H1 (cell line): ENCODE results near the gene SPATA25. TPM values are rescaled to one million over a fixed set of nuclear protein-coding genes. Genes with fewer than 3 reads are reported as not detected.

Experiments used
- CTCF ChIA-PET: fragments of 300-600 bp; sonication (Branson Sonifier 250); formaldehyde crosslinking; loops from one replicate; lab custom pipeline; 2021; ENCODE audit not compliant: partially characterized antibody; lab: Charles Lee
- POLR2A ChIA-PET: fragments of 300-600 bp; sonication (Branson Sonifier 250); formaldehyde crosslinking; loops from one replicate; lab custom pipeline; 2021; ENCODE audit warnings: inconsistent platforms; ENCODE audit not compliant: partially characterized antibody; lab: Charles Lee
- DNase-seq, 2 experiments: peaks; one replicate each; pipeline versions ENCODE4 v3.0.0 to v3.0.0-alpha.2; 2010 to 2022; ENCODE audit warnings: low spot score in 2 of 2, low read depth in 1 of 2, mixed read lengths in 1 of 2
- FAIRE-seq: peaks from 2 replicates; lab custom pipeline; 2011; peaks lifted over from hg19 to GRCh38; lab: Jason Lieb, UNC
- H2AFZ ChIP-seq: 2 replicates; pipeline ENCODE4 v1.8.1; 2012; ENCODE audit warnings: low read length, inconsistent platforms
- H2AK5ac ChIP-seq: 2 replicates; pipeline ENCODE4 v1.6.1; 2013; ENCODE audit warnings: low read depth, low read length
- H2BK120ac ChIP-seq: replicated peaks from 2 replicates; pipeline ENCODE3; 2013; ENCODE audit warnings: low read depth, low read length, inconsistent platforms
- H2BK12ac ChIP-seq: 2 replicates; pipeline ENCODE4 v1.6.1; 2013; ENCODE audit warnings: low read depth, low read length
- H2BK15ac ChIP-seq: 2 replicates; pipeline ENCODE4 v1.6.1; 2013; ENCODE audit warnings: low read length
- H2BK20ac ChIP-seq: 2 replicates; pipeline ENCODE4 v1.6.1; 2013; ENCODE audit warnings: low read length
- H2BK5ac ChIP-seq: 2 replicates; pipeline ENCODE4 v1.6.1; 2013; ENCODE audit warnings: low read depth, low read length
- H3K14ac ChIP-seq: 2 replicates; pipeline ENCODE4 v1.6.1; 2013; ENCODE audit warnings: inconsistent platforms; ENCODE audit not compliant: insufficient read length
- H3K18ac ChIP-seq: 2 replicates; pipeline ENCODE4 v1.6.1; 2013; ENCODE audit warnings: low read length; ENCODE audit errors: extremely low read depth
- H3K23ac ChIP-seq: 2 replicates; pipeline ENCODE4 v1.6.1; 2013; ENCODE audit warnings: inconsistent platforms; ENCODE audit not compliant: insufficient read length
- H3K23me2 ChIP-seq: 2 replicates; pipeline ENCODE4 v1.6.1; 2013; ENCODE audit warnings: low read depth, low read length
- H3K27ac ChIP-seq: 2 replicates; pipeline ENCODE4 v1.6.1; 2011; ENCODE audit warnings: low read depth, low read length, inconsistent platforms
- H3K27me3 ChIP-seq, 4 experiments: replicated peaks in 1 of 4; 1 replicate in 1 of 4; 2 replicates in 3 of 4; pipeline versions ENCODE4 v1.6.1 to v1.8.1; 2011 to 2013; ENCODE audit warnings: low read length in 3 of 4, mild to moderate bottlenecking in 3 of 4, inconsistent platforms in 2 of 4, mixed read lengths in 2 of 4, moderate library complexity in 1 of 4; ENCODE audit not compliant: control insufficient read depth in 3 of 4, insufficient read depth in 3 of 4; ENCODE audit errors: extremely low read depth in 1 of 4
- H3K36me3 ChIP-seq, 4 experiments: 2 replicates each; pipeline versions ENCODE4 v1.6.1 to v1.8.1; 2011 to 2013; ENCODE audit warnings: mild to moderate bottlenecking in 4 of 4, low read length in 3 of 4, moderate library complexity in 2 of 4, control low read depth in 1 of 4, inconsistent platforms in 1 of 4; ENCODE audit not compliant: insufficient read depth in 4 of 4, control insufficient read depth in 2 of 4
- H3K4ac ChIP-seq: replicated peaks from 2 replicates; pipeline ENCODE3; 2013; ENCODE audit warnings: low read length, low read depth, mixed read lengths, inconsistent platforms; ENCODE audit not compliant: insufficient read length
- H3K4me1 ChIP-seq, 4 experiments: replicated peaks in 1 of 4; 1 replicate in 1 of 4; 2 replicates in 3 of 4; pipeline versions ENCODE4 v1.6.1 to v1.8.1; 2011 to 2013; ENCODE audit warnings: low read length in 3 of 4, inconsistent platforms in 2 of 4, mixed read lengths in 1 of 4; ENCODE audit not compliant: insufficient read depth in 4 of 4, control insufficient read depth in 3 of 4
- H3K4me2 ChIP-seq, 2 experiments: 2 replicates each; pipeline versions ENCODE4 v1.6.1 to v1.8.1; 2011 to 2013; ENCODE audit warnings: low read depth in 2 of 2, low read length in 2 of 2, control low read depth in 1 of 2, inconsistent platforms in 1 of 2, mild to moderate bottlenecking in 1 of 2; ENCODE audit not compliant: insufficient read depth in 1 of 2
- H3K4me3 ChIP-seq, 4 experiments: fragments of 200-600, 300-600 bp in 1 of 4; sonication (generic), shearing (Covaris generic), sonication (Bioruptor Twin) in 1 of 4; 2 replicates each; pipeline versions ENCODE4 v1.5.1 to v1.8.1; 2011 to 2016; ENCODE audit warnings: low read length in 4 of 4, low read depth in 3 of 4, control low read depth in 2 of 4, inconsistent platforms in 2 of 4, mild to moderate bottlenecking in 2 of 4, mixed read lengths in 1 of 4, moderate library complexity in 1 of 4; ENCODE audit not compliant: insufficient read depth in 2 of 4; ENCODE audit errors: extremely low read depth in 1 of 4
- H3K56ac ChIP-seq: replicated peaks from 2 replicates; pipeline ENCODE3; 2013; ENCODE audit warnings: low read depth, mild to moderate bottlenecking, mixed read lengths, low read length, inconsistent platforms; ENCODE audit not compliant: insufficient read length
- H3K79me1 ChIP-seq: 2 replicates; pipeline ENCODE4 v1.6.1; 2013; ENCODE audit warnings: low read depth, low read length, control low read depth
- H3K79me2 ChIP-seq, 2 experiments: 2 replicates each; pipeline versions ENCODE4 v1.6.1 to v1.8.1; 2012 to 2013; ENCODE audit warnings: low read length in 2 of 2, mild to moderate bottlenecking in 2 of 2, inconsistent platforms in 1 of 2; ENCODE audit not compliant: insufficient read depth in 2 of 2, control insufficient read depth in 1 of 2
- H3K9ac ChIP-seq, 4 experiments: replicated peaks in 1 of 4; 1 replicate in 1 of 4; 2 replicates in 3 of 4; pipeline versions ENCODE4 v1.6.1 to v1.8.1; 2011 to 2013; ENCODE audit warnings: low read depth in 3 of 4, low read length in 3 of 4, control low read depth in 2 of 4, mild to moderate bottlenecking in 2 of 4, moderate library complexity in 2 of 4, inconsistent platforms in 1 of 4; ENCODE audit errors: extremely low read depth in 1 of 4
- H3K9me3 ChIP-seq, 2 experiments: 2 replicates each; pipeline versions ENCODE4 v1.6.1 to v1.8.1; 2012 to 2013; ENCODE audit warnings: mild to moderate bottlenecking in 2 of 2, moderate library complexity in 2 of 2, control low read depth in 1 of 2, inconsistent platforms in 1 of 2, low read depth in 1 of 2, low read length in 1 of 2, mixed read lengths in 1 of 2; ENCODE audit not compliant: insufficient read depth in 2 of 2
- H4K20me1 ChIP-seq, 2 experiments: replicated peaks in 1 of 2; 2 replicates each; pipeline versions ENCODE3 to v1.8.1; 2011 to 2013; ENCODE audit warnings: inconsistent platforms in 2 of 2, low read length in 2 of 2, mild to moderate bottlenecking in 1 of 2; ENCODE audit not compliant: insufficient read depth in 2 of 2, control insufficient read depth in 1 of 2
- H4K5ac ChIP-seq: 2 replicates; pipeline ENCODE4 v1.6.1; 2013; ENCODE audit warnings: low read length, low read depth, mixed read lengths, inconsistent platforms; ENCODE audit not compliant: insufficient read length
- H4K8ac ChIP-seq: 2 replicates; pipeline ENCODE4 v1.8.0; 2013; ENCODE audit warnings: mild to moderate bottlenecking, moderate library complexity, low read length, inconsistent platforms; ENCODE audit not compliant: insufficient read depth; ENCODE audit errors: extremely low read depth
- H4K91ac ChIP-seq: replicated peaks from 2 replicates; pipeline ENCODE3; 2013; ENCODE audit warnings: low read length, mixed read lengths, inconsistent platforms; ENCODE audit not compliant: insufficient read length
- CHD2 ChIP-seq: IDR thresholded peaks from 2 replicates; pipeline ENCODE4 v1.6.1; 2012; ENCODE audit warnings: low read length, improper control_type of control experiment
- CREB1 ChIP-seq: IDR thresholded peaks from 2 replicates; pipeline ENCODE4 v1.6.1; 2012; ENCODE audit warnings: inconsistent platforms
- GABPA ChIP-seq: IDR thresholded peaks from 2 replicates; pipeline ENCODE4 v1.6.1; 2011; ENCODE audit warnings: mild to moderate bottlenecking, low read length, moderate library complexity, borderline replicate concordance; ENCODE audit not compliant: insufficient read depth
- GTF2F1 ChIP-seq: IDR thresholded peaks from 2 replicates; pipeline ENCODE4 v1.6.1; 2012; ENCODE audit warnings: low read depth, low read length, improper control_type of control experiment, borderline replicate concordance
- HDAC2 ChIP-seq, 2 experiments: fragments of 300-600 bp in 1 of 2; sonication (generic) in 1 of 2; IDR thresholded peaks; 2 replicates each; pipeline ENCODE4 v1.6.1; 2011 to 2012; ENCODE audit warnings: low read depth in 2 of 2, low read length in 2 of 2, mild to moderate bottlenecking in 2 of 2, moderate library complexity in 2 of 2, borderline replicate concordance in 1 of 2, inconsistent platforms in 1 of 2
- POLR2A ChIP-seq, 2 experiments: IDR thresholded peaks; 1 replicate in 1 of 2; 2 replicates in 1 of 2; pipeline ENCODE4 v1.6.1; 2011; ENCODE audit warnings: low read depth in 2 of 2, low read length in 2 of 2, mild to moderate bottlenecking in 2 of 2; ENCODE audit errors: control extremely low read depth in 1 of 2
- RBBP5 ChIP-seq: IDR thresholded peaks from 2 replicates; pipeline ENCODE4 v1.7.1; 2012; ENCODE audit warnings: low read depth, mild to moderate bottlenecking, inconsistent platforms, low read length, moderate library complexity, borderline replicate concordance
- RXRA ChIP-seq: IDR thresholded peaks from 2 replicates; pipeline ENCODE4 v1.6.1; 2011; ENCODE audit warnings: low read depth, mild to moderate bottlenecking, low read length, moderate library complexity; ENCODE audit not compliant: insufficient read depth
- TAF1 ChIP-seq: IDR thresholded peaks from 2 replicates; pipeline ENCODE4 v1.6.1; 2011; ENCODE audit warnings: mild to moderate bottlenecking, low read depth, low read length
- WGBS, 2 experiments: shearing (Covaris generic) in 1 of 2; methylation state at CpG; one replicate each; pipeline versions ENCODE4 v1.1.6 to v1.1.7; 2013 to 2015; ENCODE audit warnings: low lambda C conversion rate in 2 of 2, mixed read lengths in 2 of 2, inconsistent platforms in 1 of 2, low coverage in 1 of 2, missing lambda C conversion rate in 1 of 2; ENCODE audit not compliant: insufficient replicate concordance in 2 of 2, insufficient coverage in 1 of 2, insufficient read length in 1 of 2; ENCODE audit errors: extremely low coverage in 1 of 2, missing lambda C conversion rate in 1 of 2; 5-methylcytosine and 5-hydroxymethylcytosine counted together
- polyA plus RNA-seq, 7 experiments: library from polyadenylated mRNA; depleted of rRNA in 3 of 7; stranded (reverse) in 5 of 7; unstranded in 2 of 7; fragments of >200 nt in 5 of 7; fragments of 200-250 nt in 2 of 7; gene quantifications; 1 replicate in 5 of 7; 2 replicates in 1 of 7; 4 replicates in 1 of 7; pipeline versions ENCODE4 v1.2.1 to v1.2.3, GENCODE V29; 2011 to 2013; ENCODE audit warnings: missing spikeins in 2 of 7, mixed read lengths in 2 of 7
- total RNA-seq: library from RNA; stranded (reverse); fragmentation: NEBNext Ultra II Directional; extraction: Animal tissue kit (Norgen Biotek cat#: 25700); gene quantifications from 2 replicates; pipeline ENCODE4 v1.2.1, GENCODE V29; 2021

The SPATA25 gene
- total and polyA plus RNA-seq, 2 of the 8 experiments (the other 6 are each of a cell fraction or from before 2014, with no cell fraction given), result 2.0 to 3.0 TPM

DNA sequence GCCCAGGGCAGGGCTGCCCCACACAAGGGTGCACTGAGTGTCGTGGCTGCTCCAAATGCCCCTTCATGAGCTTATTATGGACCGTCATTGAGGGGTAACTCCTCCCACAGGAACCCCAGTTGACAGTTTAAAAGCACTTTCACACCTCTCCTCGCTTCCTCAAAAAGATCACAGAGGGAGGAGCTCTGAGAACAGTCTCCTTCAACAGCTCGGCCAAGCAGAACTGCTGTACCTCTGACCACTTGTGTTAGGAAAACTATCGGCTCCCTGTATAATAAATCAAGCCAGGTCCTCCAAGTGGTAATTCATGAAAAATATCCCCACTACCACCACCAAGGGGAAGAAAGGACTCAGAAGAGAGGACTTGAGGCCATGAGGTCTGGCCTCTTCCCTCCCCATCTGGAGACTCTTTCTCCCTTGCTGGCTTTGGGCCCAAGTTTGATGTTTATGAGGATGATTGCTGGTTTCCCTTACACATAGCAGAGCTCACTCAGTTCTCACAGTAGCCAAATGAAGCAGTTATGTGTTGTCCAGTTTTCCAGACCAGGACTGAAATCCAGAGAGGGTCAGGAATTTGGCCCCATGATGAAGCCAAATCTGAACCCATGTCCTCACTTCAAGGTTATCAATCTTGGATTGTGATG is 45.1 kb downstream of the SPATA25 start:
- Histone ChIP-seq H4K8ac (no peak overlapping the region), H4K20me1 (no peaks in the 10 kb centered on the region), H3K4me3 (no peak overlapping the region), H3K4me1 (no peaks in the 10 kb centered on the region), H3K56ac (no peak overlapping the region), H3K4ac (no peak overlapping the region), H3K4me2 (no peak overlapping the region), H3K9me3 (no peaks in the 10 kb centered on the region), H3K27me3 (no peaks in the 10 kb centered on the region), H2AFZ (no peak overlapping the region), H3K79me1 (no peaks in the 10 kb centered on the region), H2BK120ac (no peak overlapping the region), H3K79me2 (no peaks in the 10 kb centered on the region), H2BK20ac (no peak overlapping the region), H2BK15ac (no peak overlapping the region), H3K23me2 (no peaks in the 10 kb centered on the region), H3K18ac (no peak overlapping the region), H3K23ac (no peak overlapping the region), H2AK5ac (no peak overlapping the region), H3K36me3 (peaks cover 15 to 52% (median 28%) of the 10 kb centered on the region in 4 experiments), H4K91ac (no peak overlapping the region), H3K27ac (no peak overlapping the region), H3K9ac (no peak overlapping the region), H4K5ac (no peak overlapping the region), H3K14ac (no peak overlapping the region), H2BK5ac (no peak overlapping the region), H2BK12ac (no peak overlapping the region)
- ChIA-PET CTCF (interaction anchor here (0.7 to 2.1 kb wide), 5 partner anchors 32 to 121 kb away, joined by 3 to 5 read pairs (median 4); no protein-coding TSS in a partner anchor), POLR2A (interaction anchor here (0.7 to 13.8 kb wide), 13 partner anchors 7 to 111 kb away, joined by 3 to 178 read pairs (median 3); partner anchors contain the start of genes ACOT8, PCIF1, SNX21 and ZSWIM3)
- DNase-seq, result no peak
- no peak for TF ChIP-seq RXRA
- no peak for TF ChIP-seq CREB1
- TF ChIP-seq RBBP5, result no peak
- no peak for TF ChIP-seq GTF2F1
- TF ChIP-seq CHD2, result no peak
- TF ChIP-seq TAF1, result no peak
- TF ChIP-seq GABPA, result no peak
- TF ChIP-seq POLR2A (IDR thresholded peaks at IDR 0.05; ENCODE audit: control extremely low read depth in 1 of 2, low read depth in 2 of 2, low read length in 2 of 2), result no peak
- TF ChIP-seq HDAC2 (IDR thresholded peaks at IDR 0.05; ENCODE audit: borderline replicate concordance in 1 of 2, low read depth in 2 of 2, low read length in 2 of 2), result no peak
- WGBS, 2 experiments, result 90% methylated on average over 5 of the region's 5 CpGs; no CpG with 5 or more reads in 1 of the 2 experiments
- FAIRE-seq, result no peak
